ENCODE data around the gene CDH2. TPM values are rescaled to one million over a fixed set of nuclear protein-coding genes. Genes with fewer than 3 reads are reported as not detected.

CDH2 gene
- total and polyA plus RNA-seq, 4 donors: 14.2 to 49.5 (median 26.4) TPM

DNA sequence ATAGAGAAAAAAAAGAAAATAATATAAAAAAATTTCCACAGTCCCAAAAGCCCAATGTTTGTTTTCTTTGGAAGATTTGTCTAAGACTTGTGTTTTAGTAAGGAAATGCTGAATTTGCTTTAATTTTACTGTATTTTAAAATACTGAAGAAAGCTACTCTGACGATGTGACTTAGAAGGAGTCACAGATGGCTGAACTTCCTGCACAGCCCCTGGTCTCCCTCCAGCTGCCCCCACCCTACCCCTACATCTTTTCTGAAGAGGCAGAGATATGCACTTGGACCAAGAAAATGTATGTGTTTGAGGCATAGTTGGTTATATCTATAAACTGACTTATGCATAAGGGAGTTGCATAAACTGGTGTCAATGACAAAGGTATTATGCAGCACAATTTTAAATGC is 172.3 kb downstream of the CDH2 start:
- no peaks in the 10 kb centered on the region for H3K4me1 ChIP-seq (ENCODE audit: control insufficient read depth in 4 of 4, insufficient read depth in 4 of 4, low read length in 3 of 4)
- H3K4me3 ChIP-seq (ENCODE audit: low read depth in 1 of 3, low read length in 3 of 3): no peak overlapping the region
- peaks cover 0 to 19% (median 8%) of the 10 kb centered on the region in 4 donors for H3K36me3 ChIP-seq (ENCODE audit: control insufficient read depth in 4 of 4, insufficient read depth in 3 of 4, low read depth in 1 of 4, low read length in 3 of 4)
- H3K27me3 ChIP-seq (ENCODE audit: control insufficient read depth in 4 of 4, insufficient read depth in 4 of 4, low read length in 3 of 4): no peaks in the 10 kb centered on the region
- H3K27ac ChIP-seq (ENCODE audit: low read depth in 1 of 2, low read length in 2 of 2): no peak overlapping the region
- no peak overlapping the region for H3K9ac ChIP-seq (ENCODE audit: low read depth in 1 of 2, low read length in 2 of 2)
- WGBS: 75% methylated on average over 1 of the region's 1 CpG
- H3K9me3 ChIP-seq (ENCODE audit: control insufficient read depth in 4 of 4, low read length in 3 of 4): no peaks in the 10 kb centered on the region
- no peak for DNase-seq (ENCODE audit: low spot score)
- TF ChIP-seq NR2F2 (IDR thresholded peaks at IDR 0.05) (no peak), RXRA (IDR thresholded peaks at IDR 0.05) (no peak), YY1 (IDR thresholded peaks at IDR 0.05) (no peak), HNF4G (IDR thresholded peaks at IDR 0.05) (no peak), EGR1 (IDR thresholded peaks at IDR 0.05; ENCODE audit: low read depth in 2 of 2) (no peak), TAF1 (conservative IDR thresholded peaks at IDR 0.05) (no peak), RAD21 (IDR thresholded peaks at IDR 0.05) (no peak), FOXA2 (IDR thresholded peaks at IDR 0.05) (no peak), JUND (IDR thresholded peaks at IDR 0.05) (no peak), GABPA (IDR thresholded peaks at IDR 0.05 in 1 of 2, conservative IDR thresholded peaks at IDR 0.05 in 1 of 2) (no peak), SP1 (IDR thresholded peaks at IDR 0.05) (no peak), HNF4A (conservative IDR thresholded peaks at IDR 0.05) (no peak)
- TF ChIP-seq, protein P1, sequence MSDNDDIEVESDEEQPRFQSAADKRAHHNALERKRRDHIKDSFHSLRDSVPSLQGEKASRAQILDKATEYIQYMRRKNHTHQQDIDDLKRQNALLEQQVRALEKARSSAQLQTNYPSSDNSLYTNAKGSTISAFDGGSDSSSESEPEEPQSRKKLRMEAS (IDR thresholded peaks at IDR 0.05): no peak
- TF ChIP-seq, protein P2, sequence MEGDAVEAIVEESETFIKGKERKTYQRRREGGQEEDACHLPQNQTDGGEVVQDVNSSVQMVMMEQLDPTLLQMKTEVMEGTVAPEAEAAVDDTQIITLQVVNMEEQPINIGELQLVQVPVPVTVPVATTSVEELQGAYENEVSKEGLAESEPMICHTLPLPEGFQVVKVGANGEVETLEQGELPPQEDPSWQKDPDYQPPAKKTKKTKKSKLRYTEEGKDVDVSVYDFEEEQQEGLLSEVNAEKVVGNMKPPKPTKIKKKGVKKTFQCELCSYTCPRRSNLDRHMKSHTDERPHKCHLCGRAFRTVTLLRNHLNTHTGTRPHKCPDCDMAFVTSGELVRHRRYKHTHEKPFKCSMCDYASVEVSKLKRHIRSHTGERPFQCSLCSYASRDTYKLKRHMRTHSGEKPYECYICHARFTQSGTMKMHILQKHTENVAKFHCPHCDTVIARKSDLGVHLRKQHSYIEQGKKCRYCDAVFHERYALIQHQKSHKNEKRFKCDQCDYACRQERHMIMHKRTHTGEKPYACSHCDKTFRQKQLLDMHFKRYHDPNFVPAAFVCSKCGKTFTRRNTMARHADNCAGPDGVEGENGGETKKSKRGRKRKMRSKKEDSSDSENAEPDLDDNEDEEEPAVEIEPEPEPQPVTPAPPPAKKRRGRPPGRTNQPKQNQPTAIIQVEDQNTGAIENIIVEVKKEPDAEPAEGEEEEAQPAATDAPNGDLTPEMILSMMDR (IDR thresholded peaks at IDR 0.05; ENCODE audit: low read depth, low read length, missing input control): no peak
- TF ChIP-seq, protein P3, sequence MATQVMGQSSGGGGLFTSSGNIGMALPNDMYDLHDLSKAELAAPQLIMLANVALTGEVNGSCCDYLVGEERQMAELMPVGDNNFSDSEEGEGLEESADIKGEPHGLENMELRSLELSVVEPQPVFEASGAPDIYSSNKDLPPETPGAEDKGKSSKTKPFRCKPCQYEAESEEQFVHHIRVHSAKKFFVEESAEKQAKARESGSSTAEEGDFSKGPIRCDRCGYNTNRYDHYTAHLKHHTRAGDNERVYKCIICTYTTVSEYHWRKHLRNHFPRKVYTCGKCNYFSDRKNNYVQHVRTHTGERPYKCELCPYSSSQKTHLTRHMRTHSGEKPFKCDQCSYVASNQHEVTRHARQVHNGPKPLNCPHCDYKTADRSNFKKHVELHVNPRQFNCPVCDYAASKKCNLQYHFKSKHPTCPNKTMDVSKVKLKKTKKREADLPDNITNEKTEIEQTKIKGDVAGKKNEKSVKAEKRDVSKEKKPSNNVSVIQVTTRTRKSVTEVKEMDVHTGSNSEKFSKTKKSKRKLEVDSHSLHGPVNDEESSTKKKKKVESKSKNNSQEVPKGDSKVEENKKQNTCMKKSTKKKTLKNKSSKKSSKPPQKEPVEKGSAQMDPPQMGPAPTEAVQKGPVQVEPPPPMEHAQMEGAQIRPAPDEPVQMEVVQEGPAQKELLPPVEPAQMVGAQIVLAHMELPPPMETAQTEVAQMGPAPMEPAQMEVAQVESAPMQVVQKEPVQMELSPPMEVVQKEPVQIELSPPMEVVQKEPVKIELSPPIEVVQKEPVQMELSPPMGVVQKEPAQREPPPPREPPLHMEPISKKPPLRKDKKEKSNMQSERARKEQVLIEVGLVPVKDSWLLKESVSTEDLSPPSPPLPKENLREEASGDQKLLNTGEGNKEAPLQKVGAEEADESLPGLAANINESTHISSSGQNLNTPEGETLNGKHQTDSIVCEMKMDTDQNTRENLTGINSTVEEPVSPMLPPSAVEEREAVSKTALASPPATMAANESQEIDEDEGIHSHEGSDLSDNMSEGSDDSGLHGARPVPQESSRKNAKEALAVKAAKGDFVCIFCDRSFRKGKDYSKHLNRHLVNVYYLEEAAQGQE (IDR thresholded peaks at IDR 0.05): no peak
- TF ChIP-seq, protein P4, sequence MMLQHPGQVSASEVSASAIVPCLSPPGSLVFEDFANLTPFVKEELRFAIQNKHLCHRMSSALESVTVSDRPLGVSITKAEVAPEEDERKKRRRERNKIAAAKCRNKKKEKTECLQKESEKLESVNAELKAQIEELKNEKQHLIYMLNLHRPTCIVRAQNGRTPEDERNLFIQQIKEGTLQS (IDR thresholded peaks at IDR 0.05): no peak
- TF ChIP-seq, protein P5, sequence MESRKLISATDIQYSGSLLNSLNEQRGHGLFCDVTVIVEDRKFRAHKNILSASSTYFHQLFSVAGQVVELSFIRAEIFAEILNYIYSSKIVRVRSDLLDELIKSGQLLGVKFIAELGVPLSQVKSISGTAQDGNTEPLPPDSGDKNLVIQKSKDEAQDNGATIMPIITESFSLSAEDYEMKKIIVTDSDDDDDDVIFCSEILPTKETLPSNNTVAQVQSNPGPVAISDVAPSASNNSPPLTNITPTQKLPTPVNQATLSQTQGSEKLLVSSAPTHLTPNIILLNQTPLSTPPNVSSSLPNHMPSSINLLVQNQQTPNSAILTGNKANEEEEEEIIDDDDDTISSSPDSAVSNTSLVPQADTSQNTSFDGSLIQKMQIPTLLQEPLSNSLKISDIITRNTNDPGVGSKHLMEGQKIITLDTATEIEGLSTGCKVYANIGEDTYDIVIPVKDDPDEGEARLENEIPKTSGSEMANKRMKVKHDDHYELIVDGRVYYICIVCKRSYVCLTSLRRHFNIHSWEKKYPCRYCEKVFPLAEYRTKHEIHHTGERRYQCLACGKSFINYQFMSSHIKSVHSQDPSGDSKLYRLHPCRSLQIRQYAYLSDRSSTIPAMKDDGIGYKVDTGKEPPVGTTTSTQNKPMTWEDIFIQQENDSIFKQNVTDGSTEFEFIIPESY (IDR thresholded peaks at IDR 0.05): no peak
